DOHH2 (cell line): ENCODE measurements around the gene ZSCAN12.

Experiments used
- CTCF ChIP-seq: fragments of 200-600 bp; sonication (generic); IDR thresholded peaks from one replicate; pipeline ENCODE4 v1.5.1; 2014; ENCODE audit warnings: antibody characterized with exemption, mild to moderate bottlenecking, low read depth, low read length; ENCODE audit not compliant: poor library complexity, severe bottlenecking
- EZH2phosphoT487 ChIP-seq: fragments of 200-600 bp; sonication (generic); IDR thresholded peaks from 2 replicates; pipeline ENCODE4 v1.6.1; 2017; ENCODE audit warnings: borderline replicate concordance, mild to moderate bottlenecking, antibody characterized with exemption, low read length, moderate library complexity, mixed read lengths

DNA sequence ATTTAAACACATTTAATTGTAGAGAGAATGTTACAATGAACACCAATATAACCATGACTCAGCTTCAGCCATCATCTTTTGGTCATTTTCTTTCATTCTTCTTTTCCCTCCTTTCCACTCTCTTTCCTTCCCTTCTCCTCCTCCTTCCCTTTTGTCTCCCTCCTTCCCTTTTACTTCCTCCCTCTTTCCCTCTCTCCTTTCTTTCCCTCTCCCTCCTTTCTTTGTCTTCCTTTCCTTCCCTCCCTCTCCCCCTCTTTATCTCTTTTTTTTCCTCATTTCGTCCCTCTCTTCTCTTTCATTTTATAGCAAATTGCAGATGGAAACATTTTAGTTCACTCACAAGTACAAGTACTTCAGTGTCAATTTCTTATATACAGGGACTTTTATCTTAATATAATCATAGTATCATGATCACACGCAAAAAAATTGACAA lies 48.0 kb downstream of the ZSCAN12 start:
- no peak for TF ChIP-seq CTCF
- no peak for TF ChIP-seq EZH2phosphoT487
